Measurements from ENCODE around the gene GRPEL2.

Gene GRPEL2

DNA sequence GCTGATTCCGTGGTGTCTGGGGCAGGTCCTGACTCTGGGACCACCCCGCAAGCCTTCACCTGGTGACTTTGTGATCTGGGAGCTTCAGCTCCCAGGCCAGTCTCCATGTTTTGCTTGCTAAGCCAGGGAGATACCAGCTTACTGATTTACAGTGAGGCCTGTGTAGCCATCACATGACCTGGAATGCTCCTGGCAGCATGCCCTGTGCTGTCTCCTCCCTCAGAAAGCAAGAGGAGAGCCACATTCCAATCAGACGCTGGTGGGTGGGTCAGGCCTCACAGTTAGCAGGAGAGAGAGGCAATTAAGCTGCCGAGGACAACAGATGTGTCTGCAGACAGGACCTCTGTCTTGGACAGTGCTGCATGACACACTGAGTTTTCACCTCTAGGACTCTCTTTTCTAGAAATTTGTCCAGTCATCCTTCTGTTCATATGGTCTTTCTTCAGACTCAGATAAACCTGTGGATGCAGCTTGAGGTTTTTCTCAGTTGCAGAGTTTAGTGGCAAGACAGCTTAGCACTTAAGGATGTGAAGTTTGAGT, 24.4 kb upstream of the GRPEL2 start:
- no peak for DNase-seq

- DNase-seq: no peak
These were observed 22.8 kb upstream of the GRPEL2 start for GRCh38 chr5:149322518-149322917.

DNA sequence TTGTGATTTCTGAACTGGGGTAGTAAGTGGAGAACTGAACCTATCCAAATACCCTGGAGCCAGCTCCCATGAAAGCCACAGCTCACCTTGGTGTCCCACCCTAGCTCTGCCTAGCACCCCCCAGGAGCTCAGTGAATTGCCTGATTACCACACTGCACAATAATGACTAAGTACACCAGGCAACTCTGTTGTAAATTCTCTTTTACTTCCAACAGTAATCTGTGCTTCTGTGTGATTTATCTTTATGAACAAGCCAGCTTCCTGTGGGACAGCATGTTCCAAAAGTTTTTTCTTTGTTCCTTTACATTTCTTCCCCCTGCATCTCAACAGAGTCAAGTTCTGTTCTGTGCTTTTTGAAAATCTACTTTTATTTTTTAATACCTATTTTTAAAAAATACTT, 22.1 kb upstream of the GRPEL2 start:
- no peak for DNase-seq

DNA sequence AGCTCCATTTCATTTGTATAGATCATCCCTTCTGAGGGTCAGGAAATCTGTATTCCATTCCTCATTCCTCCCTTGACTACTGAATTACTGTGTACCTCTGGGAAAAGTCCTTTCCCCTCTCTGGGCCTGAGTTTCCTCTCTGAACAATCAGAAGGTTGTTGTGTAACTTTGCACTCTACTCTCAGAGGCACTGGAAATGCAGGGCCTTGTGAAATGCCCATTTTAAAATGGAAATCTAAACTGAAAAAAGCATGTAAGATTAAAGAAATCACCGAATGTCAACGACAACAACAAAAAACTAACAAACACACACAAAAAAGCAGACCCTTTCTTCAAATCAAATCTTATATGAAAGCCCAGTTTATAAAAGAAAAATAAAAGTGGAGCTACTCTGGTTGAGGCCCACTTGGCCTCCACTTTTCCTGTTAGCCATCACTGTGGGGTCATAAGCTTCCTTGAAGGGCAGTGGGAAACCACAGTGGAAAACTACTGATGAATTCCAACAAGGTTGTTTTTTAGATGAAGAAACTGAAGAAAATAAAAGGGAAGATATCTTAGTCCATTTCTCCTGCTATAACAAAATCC, 21.6 kb upstream of the GRPEL2 start:
- DNase-seq: no peak

DNA sequence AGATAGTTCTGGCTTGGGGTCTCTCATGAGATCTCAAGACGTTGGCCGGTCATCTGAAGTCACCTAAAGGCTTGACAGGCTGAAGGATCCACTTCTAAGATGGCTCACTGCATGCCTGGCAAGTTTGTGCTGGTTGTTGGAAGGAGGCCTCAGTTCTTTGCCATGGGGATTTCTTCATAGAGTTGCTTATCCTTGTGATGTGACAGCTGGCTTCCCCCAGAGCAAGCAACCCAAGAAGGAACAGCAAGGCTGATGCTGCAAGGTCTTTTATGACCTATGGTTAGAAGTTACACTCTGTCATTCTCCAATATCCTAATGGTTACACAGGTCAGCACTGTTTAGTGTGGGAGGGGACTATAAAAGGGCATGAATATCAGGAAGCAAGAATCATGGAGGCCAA, 20.7 kb upstream of the GRPEL2 start:
- no peak for DNase-seq

DNA sequence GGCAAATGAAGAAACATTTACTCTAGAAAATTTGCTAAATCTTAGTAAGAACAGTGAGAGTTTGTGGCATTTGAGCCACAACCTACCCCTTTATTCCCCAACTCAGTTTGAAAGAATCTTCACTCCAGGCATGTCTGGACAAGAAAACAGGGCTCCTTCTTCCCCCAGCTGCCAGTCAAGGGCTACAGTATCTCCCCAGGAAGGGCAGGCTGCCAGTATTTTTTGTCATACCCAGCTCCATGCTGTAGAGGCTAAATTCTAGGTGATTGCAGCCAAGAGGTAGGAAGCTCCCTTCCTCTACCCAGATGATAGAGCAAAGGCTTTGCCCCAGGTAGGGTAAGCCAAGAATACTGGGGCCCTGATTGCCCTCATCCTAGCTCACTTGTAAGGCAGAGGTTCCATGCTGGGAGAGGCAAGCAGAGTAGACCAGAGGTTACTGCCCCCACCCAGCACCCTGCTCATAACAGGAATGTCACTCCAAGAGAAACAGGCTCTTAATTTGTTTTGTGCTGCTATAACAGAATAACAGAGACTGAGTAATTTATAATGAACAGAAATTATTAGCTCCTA, 20.0 kb upstream of the GRPEL2 start:
- DNase-seq: no peak

DNA sequence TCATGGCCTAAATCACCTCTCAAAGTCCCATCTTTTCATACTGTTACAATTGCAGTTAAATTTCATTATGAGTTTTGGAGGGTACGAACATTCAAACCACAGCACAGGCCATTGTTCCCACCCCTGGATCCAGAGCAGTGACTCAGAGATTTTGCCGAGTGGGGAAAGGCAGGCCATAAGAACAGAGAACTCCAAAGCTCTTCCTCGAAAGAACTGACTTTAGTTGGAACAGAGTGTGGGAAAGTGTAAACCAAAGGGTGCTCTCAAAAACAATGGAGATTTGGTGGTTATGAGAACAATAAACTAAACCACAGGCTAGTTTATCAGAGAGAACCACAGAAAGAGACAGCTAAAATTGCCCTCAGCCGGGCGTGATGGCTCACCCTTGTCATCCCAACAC, 19.4 kb upstream of the GRPEL2 start:
- no peak for DNase-seq

DNA sequence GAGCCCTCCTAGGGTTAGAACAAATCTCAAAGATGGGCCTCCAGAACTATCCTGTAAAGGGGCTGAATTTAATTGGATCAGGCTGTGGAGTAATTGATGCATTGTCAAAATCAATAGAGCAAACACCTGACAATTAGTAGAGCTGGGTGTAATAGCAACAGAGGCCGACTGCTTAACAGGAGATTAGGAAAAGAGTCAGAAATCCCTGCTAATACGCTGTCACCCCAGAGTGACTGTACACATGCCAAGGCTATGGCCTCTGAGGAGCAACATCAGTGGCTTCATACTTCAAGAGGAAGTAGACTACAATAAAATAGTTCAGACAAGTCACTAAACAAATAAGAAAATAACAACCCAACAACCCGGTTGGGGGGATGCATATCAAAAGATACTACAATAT, 18.7 kb upstream of the GRPEL2 start:
- DNase-seq: no peak

DNA sequence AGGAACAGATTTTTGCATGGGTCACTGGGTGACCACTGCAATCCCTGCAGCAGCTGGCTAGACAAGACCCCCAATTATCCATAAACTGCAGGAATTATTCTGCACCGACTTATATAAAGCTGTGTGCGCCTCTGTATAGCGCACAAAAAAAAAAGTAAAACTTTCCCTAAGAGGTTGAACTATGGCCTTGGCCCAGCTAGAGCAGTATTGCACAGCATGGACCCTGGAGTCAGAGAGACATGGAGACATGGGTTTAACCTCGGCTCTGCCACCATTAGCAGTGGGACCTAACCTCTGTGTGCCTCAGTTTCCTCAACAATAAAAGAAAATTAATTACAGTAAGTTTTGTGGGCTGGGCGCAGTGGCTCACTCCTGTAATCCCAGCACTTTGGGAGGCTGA, 17.1 kb upstream of the GRPEL2 start:
- DNase-seq: no peak

GRCh38 chr5:149333711-149334443, 11.4 kb upstream of the GRPEL2 start:
- no peak for DNase-seq

- DNase-seq: no peak
These were observed 7.6 kb upstream of the GRPEL2 start for GRCh38 chr5:149337736-149338135.

DNA sequence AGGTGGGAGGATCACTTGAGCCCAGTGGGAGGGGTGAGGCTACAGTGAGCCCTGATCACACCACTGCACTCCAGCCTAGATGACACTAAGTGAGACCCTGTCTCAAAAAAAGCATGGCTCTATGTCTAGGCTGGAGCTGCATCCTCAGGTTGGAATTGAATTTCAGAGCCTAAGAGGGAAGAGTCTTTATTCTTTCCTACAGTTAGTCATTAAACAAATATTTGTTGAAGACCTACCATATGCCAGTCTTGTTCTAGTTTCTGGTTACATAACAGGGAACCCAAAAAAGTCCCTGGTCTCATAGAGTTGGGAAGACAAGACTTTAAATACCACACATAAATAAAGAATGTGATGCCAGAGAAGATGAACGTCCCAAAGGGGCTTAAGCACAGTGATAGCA, 6.9 kb upstream of the GRPEL2 start:
- DNase-seq: no peak

DNA sequence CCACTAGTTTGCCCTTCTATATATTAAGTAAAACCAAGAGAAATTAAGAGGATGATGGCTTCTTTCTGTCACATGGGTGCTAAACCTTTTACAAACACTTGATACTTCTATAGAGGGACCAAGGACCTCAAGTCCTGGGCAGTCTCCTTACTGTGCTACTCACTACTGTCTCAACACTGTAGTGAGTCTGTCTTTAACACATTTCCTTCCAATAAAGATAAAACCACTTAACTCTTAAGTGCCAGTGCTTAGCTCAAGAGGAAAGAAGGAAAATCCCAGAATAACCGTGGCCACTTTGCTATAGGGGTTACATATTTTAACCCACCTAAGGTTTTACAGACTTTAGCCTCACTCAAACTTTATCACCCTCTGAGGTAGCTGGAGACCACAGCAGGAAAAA, 4.4 kb upstream of the GRPEL2 start:
- DNase-seq: no peak

GRCh38 chr5:149341876-149342275, 3.4 kb upstream of the GRPEL2 start:
- DNase-seq: no peak

DNA sequence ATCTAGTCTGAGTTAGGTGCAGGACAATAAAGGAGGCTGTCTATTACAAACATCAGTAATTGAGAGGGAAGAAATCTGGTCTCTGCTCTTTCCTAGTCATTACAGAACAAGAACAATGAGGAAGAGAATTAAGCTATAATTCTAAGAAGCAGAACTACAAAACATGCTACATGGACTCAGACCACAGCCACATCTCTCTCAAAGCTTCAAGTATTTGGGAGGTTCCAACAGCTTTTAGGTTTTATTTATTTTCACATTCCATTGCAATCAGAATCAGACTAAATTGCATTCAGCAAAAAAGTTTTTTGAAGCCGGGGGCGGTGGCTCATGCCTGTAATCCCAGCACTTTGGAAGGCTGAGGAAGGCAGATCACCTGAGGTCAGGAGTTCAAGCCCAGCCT, 1.1 kb upstream of the GRPEL2 start:
- DNase-seq: peak; percentile 68

DNA sequence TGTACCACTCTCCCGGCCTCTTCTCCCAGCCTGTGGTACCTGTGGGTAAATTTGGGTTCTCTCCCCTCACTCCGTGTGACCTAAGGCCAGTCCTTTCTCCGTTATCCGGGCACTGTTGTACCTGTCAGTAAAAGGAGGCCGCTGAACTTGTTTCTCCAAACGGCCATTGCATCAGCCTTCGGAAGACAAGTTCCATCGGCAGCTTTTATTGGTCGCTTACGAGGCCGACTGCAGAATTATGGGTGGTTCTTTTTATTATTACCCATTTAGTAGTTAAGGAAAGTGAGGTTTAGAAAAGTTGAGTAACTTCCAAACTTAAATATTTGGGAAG, 558 bp downstream of the GRPEL2 start:
- DNase-seq: peak; percentile 28

DNA sequence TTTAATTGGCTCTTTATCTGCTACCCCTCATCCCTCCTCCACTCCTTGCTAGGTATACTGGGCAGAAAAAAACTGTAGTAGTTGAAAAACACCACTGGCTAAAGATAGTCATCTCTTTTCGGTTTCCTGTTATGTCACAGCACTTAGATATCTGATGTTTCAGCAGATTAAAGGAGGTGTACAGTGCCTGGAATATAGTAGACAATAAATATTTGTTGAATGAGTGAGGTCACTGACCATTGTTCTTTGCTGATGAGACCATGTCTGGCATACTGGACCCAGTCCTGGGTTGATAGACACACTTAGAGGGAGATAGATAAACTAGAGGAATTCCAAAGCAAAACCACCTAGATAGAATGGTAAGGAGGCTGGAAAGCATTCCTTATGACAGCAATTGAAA, 3.2 kb downstream of the GRPEL2 start:
- no peak for DNase-seq

DNA sequence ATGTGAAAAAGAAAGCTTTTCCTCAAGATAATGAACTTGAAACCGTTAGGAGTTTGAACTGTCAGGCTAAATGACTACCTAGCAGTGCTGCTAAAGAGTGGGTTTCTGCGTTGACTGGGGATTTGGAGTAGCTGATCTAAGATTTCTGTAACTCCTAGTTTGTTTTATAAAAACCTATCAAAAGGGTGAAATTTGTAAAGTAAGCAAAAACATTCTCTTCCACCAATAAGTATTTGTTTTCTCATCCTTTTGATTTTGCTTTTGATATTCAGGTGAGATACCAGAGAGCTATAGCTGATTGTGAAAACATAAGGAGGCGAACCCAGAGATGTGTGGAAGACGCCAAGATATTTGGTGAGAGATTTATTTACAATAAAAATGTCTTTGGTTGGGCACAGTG, 4.1 kb downstream of the GRPEL2 start:
- DNase-seq: no peak

- DNase-seq: no peak
These were observed 6.9 kb downstream of the GRPEL2 start for GRCh38 chr5:149352169-149352568.

DNA sequence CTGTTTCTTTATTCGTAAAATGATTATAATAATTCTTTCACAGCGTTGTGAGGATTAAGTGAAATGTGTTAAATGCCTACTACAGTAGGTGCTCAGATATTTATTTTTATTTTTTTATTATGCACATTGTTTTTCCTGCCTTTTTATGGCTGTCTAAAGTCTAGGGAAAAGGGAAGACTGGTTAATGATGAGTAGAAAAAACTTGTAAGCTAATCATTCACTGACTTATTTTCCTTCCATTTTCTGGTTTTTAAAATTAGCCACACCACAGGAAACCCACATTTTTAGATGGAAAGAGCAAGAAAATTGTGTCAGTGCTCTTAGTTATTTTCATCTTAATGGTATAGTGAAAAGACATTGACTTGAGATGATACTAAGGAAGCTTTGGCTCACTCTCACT, 8.6 kb downstream of the GRPEL2 start:
- DNase-seq: no peak

GRCh38 chr5:149355688-149356087, 10.4 kb downstream of the GRPEL2 start:
- DNase-seq: no peak

DNA sequence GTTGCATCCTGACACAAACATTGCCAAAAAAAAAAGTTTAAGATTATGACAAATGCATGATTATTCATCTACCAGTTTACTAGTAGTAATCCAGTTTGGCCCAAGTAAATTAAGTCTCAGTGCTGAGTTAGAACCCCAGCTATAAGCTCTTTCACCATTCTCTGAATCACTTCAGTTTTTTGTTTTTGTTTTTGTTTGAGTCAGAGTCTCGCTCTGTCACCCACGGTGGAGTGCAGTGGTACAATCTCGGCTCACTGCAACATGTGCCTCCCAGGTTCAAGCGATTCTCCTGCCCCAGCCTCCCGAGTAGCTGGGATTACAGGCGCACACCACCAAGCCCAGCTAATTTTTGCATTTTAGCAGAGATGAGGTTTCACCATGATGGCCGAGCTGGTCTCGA, 11.1 kb downstream of the GRPEL2 start:
- DNase-seq: no peak

- peak; percentile 89 for DNase-seq
These were observed 12.3 kb downstream of the GRPEL2 start, which contains the start of gene PCYOX1L for GRCh38 chr5:149357370-149358293. PCYOX1L (plus strand) TSS chr5:149358046; CDS start chr5:149358069, 23 bp downstream.
